ENCODE data around the gene CKAP2L.

DNA sequence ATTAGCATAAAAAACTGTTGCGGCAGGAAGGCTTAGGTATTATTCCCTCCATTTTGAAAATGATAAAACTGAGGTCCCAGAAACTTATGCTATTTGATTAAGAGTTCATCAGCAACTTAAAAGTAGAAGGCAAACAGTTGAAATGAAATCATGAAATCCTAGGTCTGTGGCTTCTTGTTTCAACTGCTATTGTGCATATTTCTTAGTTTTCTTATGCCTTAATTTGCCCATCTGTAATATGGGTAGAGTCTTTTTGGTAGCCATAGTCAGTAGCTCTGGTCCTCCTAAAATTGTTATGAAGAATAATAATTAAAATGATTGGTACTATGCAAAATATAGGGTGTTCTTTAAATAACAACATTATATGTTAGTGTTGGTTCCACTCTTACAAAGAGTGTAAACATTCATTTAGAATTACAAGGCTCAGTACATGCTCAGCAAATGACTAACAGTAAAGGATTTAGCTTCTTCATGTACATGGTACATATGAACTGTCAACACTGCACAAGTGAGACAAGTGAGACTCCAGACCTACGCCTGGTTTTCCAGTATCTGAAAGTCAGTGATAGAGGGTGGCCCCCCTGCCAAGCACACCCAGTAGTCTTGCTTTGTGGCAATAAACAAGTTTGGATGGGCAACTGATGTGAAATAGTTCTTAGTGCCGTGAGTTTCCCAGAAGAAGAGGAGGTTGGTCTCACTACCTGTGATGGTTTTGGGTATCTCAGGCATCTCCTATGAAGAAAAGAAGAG is 10.3 kb upstream of the CKAP2L start:
- no peak for TF ChIP-seq EP300 (IDR thresholded peaks at IDR 0.05; ENCODE audit: low read depth)
- TF ChIP-seq, protein P1, sequence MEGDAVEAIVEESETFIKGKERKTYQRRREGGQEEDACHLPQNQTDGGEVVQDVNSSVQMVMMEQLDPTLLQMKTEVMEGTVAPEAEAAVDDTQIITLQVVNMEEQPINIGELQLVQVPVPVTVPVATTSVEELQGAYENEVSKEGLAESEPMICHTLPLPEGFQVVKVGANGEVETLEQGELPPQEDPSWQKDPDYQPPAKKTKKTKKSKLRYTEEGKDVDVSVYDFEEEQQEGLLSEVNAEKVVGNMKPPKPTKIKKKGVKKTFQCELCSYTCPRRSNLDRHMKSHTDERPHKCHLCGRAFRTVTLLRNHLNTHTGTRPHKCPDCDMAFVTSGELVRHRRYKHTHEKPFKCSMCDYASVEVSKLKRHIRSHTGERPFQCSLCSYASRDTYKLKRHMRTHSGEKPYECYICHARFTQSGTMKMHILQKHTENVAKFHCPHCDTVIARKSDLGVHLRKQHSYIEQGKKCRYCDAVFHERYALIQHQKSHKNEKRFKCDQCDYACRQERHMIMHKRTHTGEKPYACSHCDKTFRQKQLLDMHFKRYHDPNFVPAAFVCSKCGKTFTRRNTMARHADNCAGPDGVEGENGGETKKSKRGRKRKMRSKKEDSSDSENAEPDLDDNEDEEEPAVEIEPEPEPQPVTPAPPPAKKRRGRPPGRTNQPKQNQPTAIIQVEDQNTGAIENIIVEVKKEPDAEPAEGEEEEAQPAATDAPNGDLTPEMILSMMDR (IDR thresholded peaks at IDR 0.05): no peak
